Body of pancreas (tissue), 4 donors: ENCODE results near the gene ARPC2.

Experiments
- CTCF ChIP-seq, 7 experiments: fragments of 450-650 bp in 4 of 7; fragments of 200-600 bp in 3 of 7; sonication (generic) in 3 of 7; IDR thresholded peaks; one replicate each; pipeline ENCODE4 v1.5.1; 2016 to 2019; ENCODE audit warnings: antibody characterized with exemption in 7 of 7
- POLR2A ChIP-seq, 3 donors: fragments of 450-650 bp; IDR thresholded peaks; one replicate each; pipeline ENCODE4 v1.6.1; 2016; ENCODE audit warnings: antibody characterized with exemption in 3 of 3, mild to moderate bottlenecking in 2 of 3

GRCh38 chr2:218295029-218295428, 78.0 kb downstream of the ARPC2 start:
- peak in 2 of 3 donors; percentile 81 to 86 for TF ChIP-seq POLR2A (IDR thresholded peaks at IDR 0.05)
- peak in 1 of 7 experiments; percentile 2 for TF ChIP-seq CTCF (IDR thresholded peaks at IDR 0.05)
